Mesendoderm (in vitro differentiated cells): ENCODE data around the gene IL1A.
A peak's percentile ranks its signal among the peaks of the same experiment; 100 is the strongest.

Experiments used
- DNase-seq: peaks from one replicate; pipeline ENCODE4 v3.0.0; 2013
- H2AK5ac ChIP-seq: 2 replicates; pipeline ENCODE4 v1.6.1; 2013; ENCODE audit warnings: low read length, inconsistent platforms
- H2BK120ac ChIP-seq: 2 replicates; pipeline ENCODE4 v1.6.1; 2013; ENCODE audit warnings: low read depth, mild to moderate bottlenecking, low read length, moderate library complexity, mixed read lengths
- H2BK15ac ChIP-seq: replicated peaks from 2 replicates; pipeline ENCODE4 v1.6.1; 2013; ENCODE audit warnings: low read depth, mild to moderate bottlenecking, moderate library complexity
- H2BK5ac ChIP-seq: 2 replicates; pipeline ENCODE4 v1.6.1; 2013; ENCODE audit warnings: low read length, inconsistent platforms
- H3K18ac ChIP-seq: 2 replicates; pipeline ENCODE4 v1.6.1; 2013; ENCODE audit warnings: mild to moderate bottlenecking, low read length, mixed read lengths
- H3K23ac ChIP-seq: one replicate; pipeline ENCODE4 v1.6.1; 2013; ENCODE audit warnings: low read length
- H3K27ac ChIP-seq: 2 replicates; pipeline ENCODE4 v1.5.1; 2013; ENCODE audit warnings: low read depth, mild to moderate bottlenecking, inconsistent platforms, low read length, moderate library complexity
- H3K27me3 ChIP-seq: 2 replicates; pipeline ENCODE4 v1.6.1; 2013; ENCODE audit warnings: low read length, control low read depth, mild to moderate bottlenecking, inconsistent platforms; ENCODE audit not compliant: insufficient read depth, poor library complexity
- H3K36me3 ChIP-seq: 2 replicates; pipeline ENCODE4 v1.6.1; 2013; ENCODE audit warnings: low read length, inconsistent platforms; ENCODE audit not compliant: control insufficient read depth, insufficient read depth
- H3K4ac ChIP-seq: one replicate; pipeline ENCODE4 v1.6.1; 2013; ENCODE audit warnings: low read depth, mild to moderate bottlenecking, low read length, moderate library complexity
- H3K4me1 ChIP-seq: 2 replicates; pipeline ENCODE4 v1.6.1; 2013; ENCODE audit warnings: low read depth, low read length, inconsistent platforms; ENCODE audit not compliant: control insufficient read depth
- H3K4me2 ChIP-seq: 2 replicates; pipeline ENCODE4 v1.6.1; 2013; ENCODE audit warnings: low read length
- H3K4me3 ChIP-seq: 2 replicates; pipeline ENCODE4 v1.5.1; 2013; ENCODE audit warnings: mild to moderate bottlenecking, low read length
- H3K56ac ChIP-seq: one replicate; pipeline ENCODE4 v1.6.1; 2013; ENCODE audit warnings: low read length
- H3K79me1 ChIP-seq: 2 replicates; pipeline ENCODE4 v1.6.1; 2013; ENCODE audit warnings: low read length, inconsistent platforms
- H3K79me2 ChIP-seq: 2 replicates; pipeline ENCODE4 v1.6.1; 2013; ENCODE audit warnings: mild to moderate bottlenecking, low read length; ENCODE audit not compliant: control insufficient read depth, insufficient read depth
- H3K9ac ChIP-seq: 2 replicates; pipeline ENCODE4 v1.6.1; 2013; ENCODE audit warnings: low read length, inconsistent platforms
- H4K5ac ChIP-seq: one replicate; pipeline ENCODE4 v1.6.1; 2013; ENCODE audit warnings: low read length
- H4K8ac ChIP-seq: one replicate; pipeline ENCODE4 v1.6.1; 2013; ENCODE audit warnings: low read depth, mild to moderate bottlenecking, control low read depth, low read length, moderate library complexity
- WGBS: extraction: QIAGEN DNeasy Blood & Tissue Kit; methylation state at CpG from one replicate; pipeline ENCODE4 v1.1.7; 2013; ENCODE audit warnings: low lambda C conversion rate, missing lambda C conversion rate; ENCODE audit not compliant: insufficient coverage; ENCODE audit errors: extremely low coverage; 5-methylcytosine and 5-hydroxymethylcytosine counted together

IL1A gene

GRCh38 chr2:112767693-112768330 is 16.5 kb downstream of the IL1A start:
- no CpG with 5 or more reads among the region's 6 CpGs for WGBS
- Histone ChIP-seq H3K79me1 (peaks cover 7% of the 10 kb centered on the region), H3K4ac (no peak overlapping the region), H3K4me3 (no peak overlapping the region), H3K4me2 (no peak overlapping the region), H4K8ac (no peak overlapping the region), H2AK5ac (no peak overlapping the region), H3K56ac (no peak overlapping the region), H2BK120ac (no peak overlapping the region), H3K9ac (no peak overlapping the region), H3K36me3 (no peaks in the 10 kb centered on the region), H3K23ac (no peak overlapping the region), H2BK15ac (no peak overlapping the region), H2BK5ac (no peak overlapping the region), H3K79me2 (peaks cover 9% of the 10 kb centered on the region), H4K5ac (no peak overlapping the region), H3K27ac (no peak overlapping the region), H3K18ac (no peak overlapping the region), H3K4me1 (peaks cover 4% of the 10 kb centered on the region), H3K27me3 (no peaks in the 10 kb centered on the region)
- DNase-seq = no peak

- H3K23ac ChIP-seq = no peak overlapping the region
- no peak overlapping the region for H3K27ac ChIP-seq
- peak overlapping the region; percentile 78 for H3K56ac ChIP-seq
- H3K79me2 ChIP-seq = peaks cover 9% of the 10 kb centered on the region
- peaks cover 4% of the 10 kb centered on the region for H3K4me1 ChIP-seq
- no peak overlapping the region for H4K8ac ChIP-seq
- H2BK120ac ChIP-seq = no peak overlapping the region
- H3K27me3 ChIP-seq = no peaks in the 10 kb centered on the region
- H2BK15ac ChIP-seq = no peak overlapping the region
- H2AK5ac ChIP-seq = no peak overlapping the region
- no CpG with 5 or more reads among the region's 4 CpGs for WGBS
- H3K18ac ChIP-seq = no peak overlapping the region
- no peak overlapping the region for H3K4me2 ChIP-seq
- H3K79me1 ChIP-seq = peaks cover 10% of the 10 kb centered on the region
- H3K9ac ChIP-seq = no peak overlapping the region
- H2BK5ac ChIP-seq = no peak overlapping the region
- no peak overlapping the region for H3K4me3 ChIP-seq
- no peak overlapping the region for H3K4ac ChIP-seq
- DNase-seq = no peak
- no peak overlapping the region for H4K5ac ChIP-seq
- H3K36me3 ChIP-seq = no peaks in the 10 kb centered on the region
Observed at GRCh38 chr2:112765251-112765650, 19.0 kb downstream of the IL1A start.

GRCh38 chr2:112764071-112765044 is 19.9 kb downstream of the IL1A start, which contains the start of gene CKAP2L:
Gene CKAP2L, minus strand, starts transcription at chr2:112764609. Its CDS starts 11 bp downstream, at chr2:112764598.
- Histone ChIP-seq H3K79me2 (peaks cover 9% of the 10 kb centered on the region), H3K56ac (peak within 1 kb of the TSS; percentile 96), H3K36me3 (no peaks in the 10 kb centered on the region), H3K4me3 (peak within 1 kb of the TSS; percentile 88), H2BK120ac (no peak within 1 kb of the TSS), H4K5ac (no peak within 1 kb of the TSS), H3K27ac (peak within 1 kb of the TSS; percentile 61), H3K79me1 (peaks cover 10% of the 10 kb centered on the region), H3K27me3 (no peaks in the 10 kb centered on the region), H3K18ac (no peak within 1 kb of the TSS), H3K4me1 (peaks cover 4% of the 10 kb centered on the region), H3K4me2 (peak within 1 kb of the TSS; percentile 91), H3K4ac (peak within 1 kb of the TSS; percentile 78), H2BK15ac (no peak within 1 kb of the TSS), H4K8ac (no peak within 1 kb of the TSS), H2BK5ac (no peak within 1 kb of the TSS), H3K9ac (peak within 1 kb of the TSS; percentile 89), H3K23ac (peak within 1 kb of the TSS; percentile 48), H2AK5ac (no peak within 1 kb of the TSS)
- no CpG with 5 or more reads among the region's 79 CpGs for WGBS
- DNase-seq = peak; percentile 99

GRCh38 chr2:112762276-112762675 is 22.0 kb downstream of the IL1A start:
- Histone ChIP-seq H3K4ac (no peak overlapping the region), H3K27ac (no peak overlapping the region), H3K4me3 (no peak overlapping the region), H3K79me2 (peaks cover 9% of the 10 kb centered on the region), H3K56ac (no peak overlapping the region), H3K79me1 (peaks cover 11% of the 10 kb centered on the region), H3K9ac (no peak overlapping the region), H2BK120ac (no peak overlapping the region), H3K18ac (no peak overlapping the region), H3K4me2 (no peak overlapping the region), H2AK5ac (no peak overlapping the region), H3K27me3 (no peaks in the 10 kb centered on the region), H4K5ac (no peak overlapping the region), H3K36me3 (no peaks in the 10 kb centered on the region), H3K4me1 (peaks cover 4% of the 10 kb centered on the region), H2BK5ac (no peak overlapping the region), H2BK15ac (no peak overlapping the region), H4K8ac (no peak overlapping the region), H3K23ac (no peak overlapping the region)
- no peak for DNase-seq
- WGBS = no CpG with 5 or more reads among the region's 4 CpGs

GRCh38 chr2:112760149-112760548 is 24.1 kb downstream of the IL1A start:
- WGBS = no CpG with 5 or more reads among the region's 1 CpG
- Histone ChIP-seq H3K27ac (no peak overlapping the region), H3K27me3 (no peaks in the 10 kb centered on the region), H2BK15ac (no peak overlapping the region), H3K23ac (no peak overlapping the region), H2AK5ac (no peak overlapping the region), H3K79me2 (peaks cover 9% of the 10 kb centered on the region), H2BK5ac (no peak overlapping the region), H3K4me2 (no peak overlapping the region), H3K36me3 (peaks cover 5% of the 10 kb centered on the region), H3K79me1 (peaks cover 11% of the 10 kb centered on the region), H4K8ac (no peak overlapping the region), H3K4ac (no peak overlapping the region), H3K4me1 (peaks cover 4% of the 10 kb centered on the region), H3K9ac (no peak overlapping the region), H3K4me3 (no peak overlapping the region), H2BK120ac (no peak overlapping the region), H4K5ac (no peak overlapping the region), H3K56ac (no peak overlapping the region), H3K18ac (no peak overlapping the region)
- no peak for DNase-seq
